ENCODE data around the gene LDAH.

- no peak for TF ChIP-seq CTCF (conservative IDR thresholded peaks at IDR 0.05; ENCODE audit: low read depth, low read length)
- TF ChIP-seq EZH2 (IDR thresholded peaks at IDR 0.05; ENCODE audit: borderline replicate concordance, low read depth, low read length, poor library complexity, severe bottlenecking) = no peak
Observed at GRCh38 chr2:20796374-20796791, 26.5 kb downstream of the LDAH start.
